ENCODE measurements around the gene CNKSR1.
A peak's percentile ranks its signal among the peaks of the same experiment; 100 is the strongest.

The CNKSR1 gene

DNA sequence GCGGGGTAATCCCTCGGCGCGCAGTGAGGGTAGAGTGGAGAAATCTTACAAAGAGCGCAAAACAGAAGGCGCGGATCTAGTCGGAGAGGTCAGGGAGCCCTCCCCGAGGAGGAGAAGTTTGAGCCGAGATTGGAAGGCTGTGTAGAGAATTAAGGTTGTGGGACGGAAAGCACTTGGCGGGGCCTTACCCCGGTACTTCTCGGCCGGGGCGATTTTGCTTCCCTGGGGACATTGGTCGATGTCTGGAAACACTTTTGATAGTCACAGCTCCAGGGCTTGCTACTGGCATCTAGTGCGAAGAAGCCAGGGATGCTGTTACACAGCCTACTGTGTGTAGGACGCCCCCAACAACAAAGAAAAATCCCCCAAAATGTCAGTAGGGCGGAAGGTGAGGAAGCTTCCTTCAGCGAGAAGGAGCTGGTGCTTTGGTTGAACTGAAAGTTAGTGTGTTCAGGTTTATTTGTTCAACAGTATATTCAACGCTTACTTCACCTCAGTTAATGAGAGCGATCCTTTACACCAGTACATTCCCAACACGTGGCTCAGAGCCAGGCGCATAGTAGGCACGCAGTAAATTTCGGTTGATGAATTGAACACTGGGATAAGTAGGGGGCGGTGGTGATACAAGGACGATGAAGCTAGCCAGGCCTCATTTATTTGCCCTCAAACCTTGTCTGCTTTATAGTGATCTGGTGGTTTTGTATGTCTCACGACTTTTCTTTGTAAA lies 57.5 kb downstream of the CNKSR1 start:
- peak; percentile 6 for DNase-seq (ENCODE audit: low read depth)
- TF ChIP-seq, protein P1, sequence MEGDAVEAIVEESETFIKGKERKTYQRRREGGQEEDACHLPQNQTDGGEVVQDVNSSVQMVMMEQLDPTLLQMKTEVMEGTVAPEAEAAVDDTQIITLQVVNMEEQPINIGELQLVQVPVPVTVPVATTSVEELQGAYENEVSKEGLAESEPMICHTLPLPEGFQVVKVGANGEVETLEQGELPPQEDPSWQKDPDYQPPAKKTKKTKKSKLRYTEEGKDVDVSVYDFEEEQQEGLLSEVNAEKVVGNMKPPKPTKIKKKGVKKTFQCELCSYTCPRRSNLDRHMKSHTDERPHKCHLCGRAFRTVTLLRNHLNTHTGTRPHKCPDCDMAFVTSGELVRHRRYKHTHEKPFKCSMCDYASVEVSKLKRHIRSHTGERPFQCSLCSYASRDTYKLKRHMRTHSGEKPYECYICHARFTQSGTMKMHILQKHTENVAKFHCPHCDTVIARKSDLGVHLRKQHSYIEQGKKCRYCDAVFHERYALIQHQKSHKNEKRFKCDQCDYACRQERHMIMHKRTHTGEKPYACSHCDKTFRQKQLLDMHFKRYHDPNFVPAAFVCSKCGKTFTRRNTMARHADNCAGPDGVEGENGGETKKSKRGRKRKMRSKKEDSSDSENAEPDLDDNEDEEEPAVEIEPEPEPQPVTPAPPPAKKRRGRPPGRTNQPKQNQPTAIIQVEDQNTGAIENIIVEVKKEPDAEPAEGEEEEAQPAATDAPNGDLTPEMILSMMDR (conservative IDR thresholded peaks at IDR 0.05; ENCODE audit: low read length) = no peak
- peak overlapping the region; percentile 98 for H3K4me3 ChIP-seq (ENCODE audit: low read length)

DNA sequence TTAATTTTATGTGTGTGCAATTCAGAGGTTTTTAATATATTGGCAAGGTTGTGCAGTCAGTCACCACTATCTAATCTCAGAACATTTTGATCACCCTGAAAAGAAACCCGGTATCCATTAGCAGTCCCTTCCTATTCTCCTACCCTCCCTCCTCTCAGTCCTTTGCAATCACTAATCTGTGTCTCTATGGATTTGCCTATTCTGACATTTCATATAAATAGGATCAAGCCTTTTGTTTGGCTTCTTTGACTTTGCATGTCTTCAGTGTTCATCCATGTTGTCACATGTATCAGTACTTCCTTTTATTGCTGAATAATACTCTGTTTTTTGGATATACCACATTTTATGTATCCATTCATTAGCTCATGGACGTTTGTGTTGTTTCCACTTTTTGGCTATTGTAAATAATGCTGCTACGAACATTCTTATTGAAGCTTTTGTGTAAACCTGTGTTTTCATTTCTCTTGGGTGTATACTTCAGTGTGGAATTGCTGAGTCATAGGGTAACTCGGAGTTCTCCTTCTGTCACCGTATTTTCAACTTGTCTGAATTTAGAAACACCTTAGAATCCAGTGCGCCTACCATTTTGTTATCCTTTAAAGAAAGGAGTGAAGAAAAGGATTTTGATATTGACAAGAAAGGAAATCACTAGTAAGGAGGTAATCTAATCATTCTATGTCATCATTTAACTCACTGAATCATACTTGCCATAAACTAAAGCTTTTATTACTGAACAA lies 60.1 kb downstream of the CNKSR1 start:
- TF ChIP-seq, protein P1 (conservative IDR thresholded peaks at IDR 0.05; ENCODE audit: low read length) = no peak
- DNase-seq (ENCODE audit: low read depth) = peak; percentile 5
- H3K4me3 ChIP-seq (ENCODE audit: low read length) = no peak overlapping the region

All from AG10803 (cell line).